GM18870 (cell line): ENCODE measurements around the gene REV1.
"Not testable (repeated sequence)": the region's sequence is repeated elsewhere in the genome, so short reads cannot be mapped to it uniquely, and the experiment has no call there.

Experiments
- ATAC-seq: cut with Tn5 transposase; IDR thresholded peaks from one replicate; pipeline ENCODE4 v1.9.1; 2021; ENCODE audit warnings: moderate library complexity; ENCODE audit not compliant: unreplicated experiment

REV1 gene

DNA sequence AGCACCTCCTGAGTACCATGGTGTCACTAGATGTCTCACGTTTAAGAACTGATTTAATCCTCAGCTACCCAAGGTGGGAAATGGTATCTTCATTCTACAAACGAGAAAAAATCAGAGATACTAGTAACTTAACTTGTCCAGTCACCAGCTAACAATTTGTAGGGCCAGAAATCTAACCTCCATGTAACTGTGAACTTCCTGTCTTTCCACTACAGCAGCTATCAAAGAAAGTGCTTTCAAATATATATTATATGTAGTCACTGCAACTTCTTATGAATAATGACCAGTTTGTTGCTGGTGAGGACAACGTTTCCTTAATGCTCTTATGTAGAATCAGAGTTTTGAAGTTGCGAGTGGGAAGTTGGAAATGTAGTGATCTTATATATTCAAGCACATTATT, 1.9 kb downstream of the REV1 start:
- no peak for ATAC-seq

DNA sequence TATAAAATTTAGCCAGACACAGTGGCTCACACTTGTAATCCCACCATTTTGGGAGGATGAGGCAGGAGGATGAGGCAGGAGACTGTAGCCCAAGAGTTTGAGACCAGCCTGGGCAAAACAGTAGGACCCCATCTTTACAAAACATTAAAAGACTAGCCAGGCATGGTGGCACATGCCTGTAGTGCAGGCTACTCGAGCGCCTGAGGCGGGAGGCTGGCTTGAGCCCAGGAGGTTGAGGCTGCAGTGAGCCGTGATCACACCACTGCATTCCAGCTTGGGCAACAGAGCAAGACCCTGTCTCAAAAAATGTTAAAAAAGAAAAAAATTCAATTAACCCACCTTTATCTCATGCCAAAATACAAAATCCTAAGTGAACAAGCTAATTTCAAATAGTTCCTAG, 4.0 kb downstream of the REV1 start:
- ATAC-seq, result no peak

DNA sequence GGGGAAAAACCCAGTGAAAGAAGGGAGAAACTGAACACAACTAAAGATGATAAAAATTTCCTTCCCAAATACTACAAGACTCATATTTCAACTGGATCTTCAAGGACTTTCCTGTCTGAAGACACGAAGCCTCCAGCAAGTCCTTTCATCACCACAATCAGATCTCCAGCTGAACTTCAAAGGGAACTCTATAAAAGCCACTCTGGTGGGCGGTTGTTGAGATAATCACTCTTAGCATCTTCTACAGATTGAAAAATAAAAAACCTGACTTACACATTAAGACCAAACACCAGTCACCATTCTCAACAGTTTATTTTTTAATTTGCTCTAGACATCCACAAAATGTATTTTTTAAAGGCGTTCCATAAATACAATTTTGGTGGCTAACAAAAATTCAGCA, 4.4 kb downstream of the REV1 start:
- ATAC-seq, result no peak

DNA sequence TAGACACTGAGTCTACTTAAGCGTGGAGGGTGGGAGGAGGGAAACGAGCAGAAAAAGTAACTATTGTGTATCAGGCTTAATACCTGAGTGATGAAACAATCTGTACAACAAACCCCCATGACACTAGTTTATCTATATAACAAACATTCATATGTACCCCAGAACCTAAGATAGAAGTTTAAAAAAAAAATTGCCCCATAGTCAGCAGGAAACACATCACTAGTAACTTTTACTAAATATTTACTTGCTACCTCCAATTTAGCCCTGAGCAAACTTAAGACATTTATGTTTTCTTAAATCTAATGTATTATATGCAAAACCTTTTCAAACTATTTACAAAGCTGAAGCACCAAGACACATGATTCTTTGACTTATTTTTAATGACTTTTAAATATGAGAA, 5.6 kb downstream of the REV1 start:
- no peak for ATAC-seq

DNA sequence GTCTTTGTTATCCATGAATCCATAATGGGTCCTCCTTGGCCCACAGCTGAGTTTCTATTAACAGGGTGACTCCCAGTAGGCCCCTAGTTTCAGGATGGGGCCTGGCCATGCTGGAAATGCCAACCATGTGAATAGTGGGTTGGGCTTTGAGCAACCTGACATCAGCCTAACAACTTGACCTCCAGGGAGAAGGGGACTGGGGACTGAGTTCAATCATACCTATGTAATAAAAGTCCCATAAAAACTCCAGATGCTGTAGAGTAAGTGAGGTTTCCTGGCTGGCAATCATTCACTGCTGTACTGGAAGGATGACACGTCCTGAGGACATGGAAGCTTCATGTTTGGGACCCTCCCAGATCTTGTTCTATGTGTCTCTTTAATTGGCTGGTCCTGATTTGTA, 7.9 kb downstream of the REV1 start:
- ATAC-seq, result no peak

DNA sequence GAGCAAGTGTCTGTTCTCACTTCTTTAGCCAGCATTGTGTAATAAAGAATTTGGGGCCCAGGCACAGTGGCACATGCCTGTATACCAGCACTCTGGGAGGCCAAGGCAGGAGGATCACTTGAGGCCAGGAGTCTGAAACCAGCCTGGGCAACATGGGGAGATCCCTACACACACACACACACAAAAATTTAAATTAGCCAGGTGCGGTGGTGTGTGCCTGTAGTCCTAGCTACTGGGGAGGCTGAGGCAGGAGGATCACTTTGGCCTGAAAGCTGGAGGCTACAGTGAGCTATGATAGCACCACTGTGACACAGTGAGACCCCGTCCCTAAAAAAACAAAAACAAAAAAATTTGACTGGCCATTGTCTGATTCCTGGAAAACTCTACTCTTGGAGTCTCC, 8.3 kb downstream of the REV1 start:
- no peak for ATAC-seq

DNA sequence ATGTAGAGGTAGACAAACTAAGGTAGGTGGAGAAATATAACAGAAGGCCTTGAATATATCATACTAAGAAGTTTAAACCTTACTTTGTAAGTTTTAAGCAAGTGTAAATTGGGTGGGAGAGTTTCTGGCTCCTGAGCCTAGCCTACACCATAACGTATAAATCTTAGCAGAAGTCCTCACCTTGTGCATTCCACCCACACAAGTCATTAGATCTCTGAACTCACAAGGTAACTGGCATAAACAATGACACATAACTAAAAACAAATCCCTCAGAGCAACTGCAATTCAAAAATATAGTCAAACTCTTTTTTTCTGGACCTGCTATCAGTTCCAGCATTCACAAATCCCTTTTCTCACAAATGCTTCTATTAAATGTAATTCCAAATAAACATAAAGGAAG, 9.4 kb downstream of the REV1 start:
- ATAC-seq, result no peak

DNA sequence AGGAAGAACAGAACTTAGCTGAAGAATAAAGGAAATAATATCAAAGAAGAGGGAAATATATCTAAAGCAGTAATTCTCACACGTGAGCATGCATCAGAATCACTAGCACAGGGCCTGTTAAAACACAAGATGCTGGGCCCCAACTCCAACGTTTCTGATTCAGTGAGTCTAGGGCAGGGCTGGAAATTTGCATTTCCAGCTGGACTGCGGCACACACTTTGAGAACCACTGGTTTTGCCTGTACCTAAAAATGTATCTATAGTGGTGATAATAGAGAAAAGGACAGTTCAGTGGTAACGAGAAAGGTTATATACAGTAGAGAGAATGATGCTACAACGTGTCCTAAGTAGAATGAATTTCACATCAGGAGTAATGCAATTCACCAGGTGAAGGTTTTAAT, 11.2 kb downstream of the REV1 start:
- ATAC-seq, result no peak

DNA sequence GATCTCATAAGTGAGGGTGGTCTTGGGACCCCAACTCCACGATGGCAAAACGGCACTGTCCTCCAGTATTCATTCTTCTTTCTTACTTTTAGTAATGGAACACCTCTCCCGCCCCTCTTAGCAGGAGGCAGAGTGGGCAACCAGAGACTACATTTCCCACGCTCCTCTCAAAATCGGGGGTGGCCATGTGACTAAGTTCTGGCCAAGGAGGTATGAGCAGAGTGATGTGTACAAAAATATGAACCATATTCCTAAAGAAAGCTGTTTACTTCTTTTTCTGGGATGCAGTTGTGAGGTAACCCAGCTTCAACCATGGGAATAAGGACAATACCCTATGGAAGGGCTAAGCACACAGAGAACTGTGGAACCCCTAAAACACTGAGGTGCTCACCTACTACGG, 12.8 kb downstream of the REV1 start:
- ATAC-seq, result no peak

DNA sequence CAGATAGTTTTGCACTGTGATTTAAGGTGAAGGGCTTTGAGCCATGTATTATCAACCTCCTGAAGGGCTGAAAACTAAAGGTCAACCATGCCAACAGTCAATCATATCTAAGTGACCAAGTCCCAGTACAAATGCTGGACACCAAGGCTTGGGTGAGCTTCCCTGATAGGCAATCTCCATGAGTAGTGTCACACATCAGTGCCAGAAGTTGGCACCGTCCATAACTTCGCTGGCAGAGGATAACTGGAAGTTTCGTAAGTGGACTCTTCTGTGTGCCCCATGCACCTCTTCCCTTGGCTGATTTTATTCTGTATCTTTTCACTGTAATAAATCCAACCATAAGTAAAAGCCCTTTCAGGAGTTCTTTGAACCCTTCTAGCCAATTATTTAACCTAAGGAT, 13.2 kb downstream of the REV1 start:
- ATAC-seq, result no peak

DNA sequence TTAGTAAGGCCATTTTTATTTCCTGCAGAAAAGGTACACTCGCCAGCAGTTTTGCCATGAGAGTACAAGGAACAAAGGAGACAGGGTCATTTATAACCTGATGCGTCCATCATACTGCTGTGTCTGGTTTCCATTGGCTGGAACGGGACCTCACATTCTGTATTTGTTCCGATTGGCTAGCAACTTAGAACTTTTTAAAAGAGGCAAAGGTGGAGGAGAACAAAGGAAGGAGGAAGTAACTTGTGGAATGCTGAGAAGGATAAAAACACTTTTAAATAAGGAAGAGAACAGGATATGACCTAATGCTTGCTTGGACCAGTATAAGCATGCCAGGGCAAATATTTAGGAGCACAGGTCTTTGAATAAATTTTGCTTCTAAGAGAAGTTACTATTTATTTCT, 14.7 kb downstream of the REV1 start:
- not testable (repeated sequence) for ATAC-seq

DNA sequence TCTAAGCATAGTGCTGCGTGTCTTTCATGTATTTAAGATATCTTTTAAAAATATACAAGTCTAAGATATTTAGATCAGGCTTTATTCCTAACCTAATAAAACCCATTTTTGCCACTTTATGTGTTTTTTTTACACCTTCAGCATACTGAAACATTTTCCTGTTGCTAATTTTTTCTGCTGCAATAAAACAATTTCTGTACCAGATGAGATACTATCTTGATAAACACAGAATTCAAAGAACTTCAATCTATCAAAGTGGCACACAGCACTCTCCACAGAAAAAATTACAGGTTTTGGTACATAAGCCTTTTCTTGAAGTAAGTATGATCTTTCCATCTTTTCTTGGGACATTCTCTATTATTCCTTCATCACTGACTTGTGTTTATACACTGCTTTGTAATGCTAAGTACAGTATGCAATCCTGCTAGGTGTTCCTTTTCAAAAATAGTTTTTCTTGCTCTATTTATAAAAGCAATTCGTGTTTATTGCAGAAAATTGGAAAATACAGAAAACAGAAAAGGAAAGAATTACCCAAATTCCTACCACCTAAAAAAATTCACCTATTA, 16.2 kb downstream of the REV1 start:
- no peak for ATAC-seq

DNA sequence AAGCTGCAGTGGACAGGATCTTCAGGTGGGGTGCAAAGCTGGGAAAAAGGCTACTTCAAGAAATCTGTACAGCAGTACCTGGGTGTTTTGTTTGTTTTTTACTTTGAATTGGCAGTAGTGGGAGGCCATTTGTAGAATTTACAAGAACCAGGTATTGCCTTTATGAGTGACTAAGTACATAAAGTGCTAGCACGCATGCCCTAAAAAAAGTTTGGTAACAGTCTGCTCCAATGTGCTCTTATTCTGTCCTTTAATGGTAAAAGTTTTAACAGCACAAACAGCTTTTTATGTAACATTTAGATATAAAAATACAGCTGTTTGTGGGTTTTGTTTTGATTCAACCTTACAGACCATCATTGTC, 17.2 kb downstream of the REV1 start:
- no peak for ATAC-seq

DNA sequence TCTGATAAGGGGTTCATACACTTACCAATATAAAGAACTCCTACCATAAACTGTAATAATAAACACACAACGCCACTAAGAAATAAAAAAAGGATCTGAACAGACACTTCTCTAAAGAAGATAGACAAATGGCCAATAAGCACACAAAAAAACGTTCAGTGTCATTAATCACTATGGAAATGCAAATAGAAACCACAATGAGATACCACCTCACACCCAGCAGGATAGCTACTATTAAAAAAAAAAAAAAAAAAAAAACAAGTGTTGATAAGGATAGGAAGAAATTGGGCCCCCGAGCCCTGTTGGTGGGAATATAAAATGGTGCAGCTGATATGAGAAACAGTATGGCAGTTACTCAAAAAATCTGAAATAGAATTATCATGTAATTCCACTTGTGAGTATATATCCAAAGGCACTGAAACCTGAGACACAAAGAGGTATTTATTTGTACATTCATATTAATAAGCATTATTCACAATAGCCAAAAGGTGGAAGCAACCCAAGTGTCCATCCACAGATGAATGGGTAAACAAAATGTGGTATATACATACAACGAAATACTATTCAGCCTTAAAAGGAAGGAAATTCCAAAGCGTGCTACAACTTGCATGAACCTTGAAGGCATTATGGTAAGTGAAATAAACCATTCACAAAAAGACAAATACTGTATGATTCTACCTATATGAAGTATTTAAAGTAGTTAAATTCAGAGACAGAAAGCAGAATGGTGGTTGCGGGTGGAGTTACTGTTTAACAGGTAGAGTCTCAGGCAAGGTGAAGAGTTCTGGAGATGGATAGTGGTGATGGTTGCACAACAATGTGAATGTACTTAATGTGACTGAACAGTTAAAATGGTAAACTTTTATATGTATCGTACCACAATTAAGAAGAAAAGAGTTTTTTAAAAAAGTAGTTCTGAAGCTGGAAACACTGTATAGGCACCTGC, 17.9 kb downstream of the REV1 start:
- ATAC-seq, result no peak

DNA sequence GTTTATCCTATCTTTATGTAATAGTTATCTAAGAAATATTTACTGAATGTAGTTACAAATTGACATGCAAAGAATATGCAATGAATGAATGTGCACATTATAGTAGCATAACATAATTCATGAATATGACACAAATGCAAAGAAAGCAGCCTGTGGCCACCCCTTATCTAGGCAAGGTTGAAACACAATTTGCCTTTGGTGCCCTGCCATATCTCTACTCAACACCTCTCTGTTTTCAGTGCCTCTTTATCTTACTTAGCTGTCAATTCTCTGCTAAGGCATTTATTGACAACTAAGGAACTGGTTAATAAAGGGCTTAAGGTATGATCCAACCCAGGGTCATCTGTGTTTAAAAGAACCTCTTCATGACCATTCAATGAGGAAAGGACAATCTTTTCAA, 18.9 kb downstream of the REV1 start:
- no peak for ATAC-seq

DNA sequence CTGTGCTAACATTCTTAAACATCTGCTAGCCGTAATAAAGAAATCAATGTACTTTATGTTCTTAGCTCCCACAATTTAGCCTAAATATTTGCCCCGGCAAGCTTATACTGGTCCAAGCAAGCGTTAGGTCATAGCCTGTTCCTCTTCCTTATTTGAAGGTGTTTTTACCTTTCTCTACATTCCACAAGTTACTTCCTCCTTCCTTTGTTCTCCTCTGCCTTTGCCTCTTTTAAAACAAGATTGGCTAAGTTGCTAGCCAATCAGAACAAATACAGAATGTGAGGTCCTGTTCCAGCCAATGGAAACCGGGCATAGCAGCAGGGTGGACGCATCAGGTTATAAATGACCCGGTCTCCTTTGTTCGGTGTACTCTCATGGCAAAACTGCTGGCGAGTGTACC, 19.4 kb downstream of the REV1 start:
- ATAC-seq, result not testable (repeated sequence)

DNA sequence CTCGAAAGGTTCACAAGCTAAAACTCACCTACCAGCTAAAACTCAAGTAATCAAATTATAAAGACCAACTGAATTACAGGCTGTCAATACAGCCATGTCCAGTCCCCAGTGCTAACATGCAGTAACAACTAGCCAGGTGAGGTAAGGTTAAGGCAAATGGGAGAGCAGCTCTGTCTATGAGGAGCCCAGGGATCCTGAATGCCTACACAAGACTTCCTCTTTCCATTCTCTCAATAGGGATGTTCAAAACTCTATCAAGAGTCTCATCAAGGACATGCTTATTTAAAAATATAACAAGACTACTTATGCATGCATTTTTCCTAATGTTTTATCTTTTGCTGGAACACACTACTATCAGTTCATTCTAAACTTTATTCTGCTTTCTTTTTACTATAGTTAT, 20.4 kb downstream of the REV1 start:
- ATAC-seq, result no peak

DNA sequence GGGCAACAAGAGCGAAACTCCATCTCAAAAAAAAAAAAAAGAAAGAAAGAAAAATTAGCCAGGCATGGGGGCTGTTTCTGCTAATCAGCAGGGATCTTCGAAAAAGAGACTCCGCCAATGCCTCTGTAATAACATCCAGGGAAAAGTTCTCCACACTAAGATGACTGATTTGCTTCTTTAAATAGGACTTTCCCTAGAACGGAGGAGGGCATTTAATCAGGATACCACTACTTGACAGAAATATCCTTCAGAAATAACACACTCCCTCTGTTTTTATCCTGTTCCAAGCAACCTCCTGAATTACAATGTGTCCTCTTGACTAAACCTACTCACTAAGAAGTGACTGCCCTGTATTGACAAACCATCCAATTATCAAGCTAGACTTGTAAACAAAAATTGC, 21.7 kb downstream of the REV1 start:
- ATAC-seq, result no peak

DNA sequence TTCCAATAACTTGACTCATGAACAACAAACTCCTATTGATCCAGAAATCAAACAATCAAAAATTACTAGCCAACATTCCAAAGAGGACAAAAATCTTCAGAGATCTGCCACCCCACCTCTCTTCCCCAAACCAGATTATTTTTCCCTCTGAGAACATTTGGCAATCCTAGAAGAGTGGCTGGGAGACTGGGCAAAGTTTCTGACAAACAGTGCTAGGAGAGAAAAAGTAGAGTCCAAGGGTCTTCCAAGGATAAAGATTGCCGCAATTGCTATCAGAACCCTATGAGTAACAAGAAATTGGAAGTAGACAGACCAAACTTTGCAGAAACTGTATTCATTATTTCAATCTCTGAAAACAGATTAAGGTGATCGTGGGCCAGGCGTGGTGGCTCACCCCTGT, 22.4 kb downstream of the REV1 start:
- no peak for ATAC-seq

DNA sequence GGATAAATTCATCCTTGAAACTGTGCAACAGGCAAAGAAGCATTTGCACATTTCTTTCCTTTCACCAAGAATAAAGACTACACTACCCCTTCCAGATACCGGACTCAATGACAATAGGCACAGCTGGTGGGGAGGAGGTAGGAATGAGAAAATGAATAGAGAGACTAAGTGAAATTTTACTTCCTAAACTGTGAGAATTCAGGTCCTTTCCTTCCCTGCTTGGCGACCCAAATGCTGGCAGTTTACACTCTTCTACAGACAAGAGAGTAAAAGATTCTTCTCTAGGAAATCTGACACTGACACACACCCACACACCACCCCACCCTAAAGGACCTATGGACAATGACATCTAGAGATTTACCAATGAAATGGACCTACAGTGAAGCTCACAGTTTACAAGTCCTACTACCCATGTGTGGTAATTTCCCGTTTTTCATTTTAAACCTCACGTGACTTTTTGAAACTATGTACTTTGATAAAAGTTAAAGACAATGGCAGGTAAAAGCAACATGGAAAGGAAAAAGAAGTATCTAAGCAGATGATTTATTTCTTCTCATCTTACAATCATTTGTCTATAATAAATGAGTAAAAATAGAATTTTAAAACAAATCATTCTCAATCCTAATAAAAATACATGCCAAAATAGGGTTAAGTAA, 27.9 kb downstream of the REV1 start:
- no peak for ATAC-seq

DNA sequence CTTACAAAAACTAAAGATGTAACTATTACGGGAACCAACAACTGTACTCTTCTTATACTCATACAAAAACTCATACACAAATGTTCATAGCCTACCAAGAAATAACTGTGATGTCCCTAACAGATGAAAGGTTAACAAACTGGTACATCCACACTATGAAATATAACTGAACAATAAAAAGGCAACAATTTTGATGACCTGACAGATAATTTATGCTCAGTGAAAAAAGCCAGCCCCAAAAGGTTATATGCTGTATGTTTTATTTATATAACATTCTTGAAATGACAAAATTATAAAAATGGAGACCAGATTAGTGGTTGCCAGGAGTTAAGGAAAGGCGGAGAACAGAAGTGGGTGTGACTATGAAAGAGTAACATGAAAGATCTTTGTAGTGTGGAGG, 31.3 kb downstream of the REV1 start:
- ATAC-seq, result no peak

DNA sequence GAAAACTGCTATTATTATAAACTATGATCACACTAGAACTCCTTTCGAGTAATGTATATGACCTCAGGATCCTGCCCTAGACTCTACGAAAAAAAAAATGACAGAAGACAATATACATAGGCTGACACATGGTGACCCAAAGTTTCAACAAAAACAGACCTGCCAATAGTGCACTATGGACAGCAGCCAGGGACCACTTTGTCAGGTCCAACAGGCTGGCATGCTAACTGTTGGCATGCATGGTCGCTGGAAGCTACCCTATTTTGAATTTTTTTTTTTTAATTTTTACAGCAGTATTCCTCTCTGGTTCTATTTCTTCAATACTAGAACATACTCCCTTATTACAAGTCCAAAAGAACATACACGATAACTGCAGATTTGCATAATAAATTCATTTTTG, 38.1 kb downstream of the REV1 start:
- no peak for ATAC-seq
